Ovary (tissue), 3 donors: Measurements from ENCODE around the gene IFIT2.

Experiments
- POLR2A ChIP-seq: fragments of 450-650 bp; IDR thresholded peaks from one replicate; pipeline ENCODE4 v1.6.1; 2017; ENCODE audit warnings: antibody characterized with exemption, mild to moderate bottlenecking, moderate library complexity
- TF ChIP-seq, protein P1 (sequence below), 3 donors: fragments of 450-650 bp in 2 of 3; fragments of 200-600 bp in 1 of 3; IDR thresholded peaks; one replicate each; pipeline versions ENCODE4 v1.5.1 to v1.8.0; 2016 to 2022; ENCODE audit warnings: antibody characterized with exemption in 3 of 3, mild to moderate bottlenecking in 1 of 3
- donor health status: DM: no; HTN: no; CAD: no.

DNA sequence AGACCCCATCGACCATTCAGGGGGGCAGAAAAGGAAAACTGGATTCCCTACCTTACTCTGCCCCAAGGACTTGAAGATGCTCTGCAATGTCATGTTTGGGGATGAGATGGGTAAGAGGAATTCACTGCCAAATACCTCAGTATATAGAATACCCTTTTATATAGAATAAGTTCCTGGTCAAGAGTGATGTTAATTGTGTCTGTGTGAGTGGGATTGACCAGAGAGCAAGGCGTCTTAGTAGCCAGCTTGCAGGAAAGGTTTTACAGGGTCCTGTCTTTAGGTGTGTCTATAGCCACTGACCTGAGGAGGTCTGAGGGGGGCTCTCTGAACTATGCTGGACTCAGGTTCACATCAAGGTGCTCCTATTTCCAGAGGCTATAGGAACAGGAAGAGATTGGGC, 27.3 kb downstream of the IFIT2 start:
- TF ChIP-seq, protein P1, sequence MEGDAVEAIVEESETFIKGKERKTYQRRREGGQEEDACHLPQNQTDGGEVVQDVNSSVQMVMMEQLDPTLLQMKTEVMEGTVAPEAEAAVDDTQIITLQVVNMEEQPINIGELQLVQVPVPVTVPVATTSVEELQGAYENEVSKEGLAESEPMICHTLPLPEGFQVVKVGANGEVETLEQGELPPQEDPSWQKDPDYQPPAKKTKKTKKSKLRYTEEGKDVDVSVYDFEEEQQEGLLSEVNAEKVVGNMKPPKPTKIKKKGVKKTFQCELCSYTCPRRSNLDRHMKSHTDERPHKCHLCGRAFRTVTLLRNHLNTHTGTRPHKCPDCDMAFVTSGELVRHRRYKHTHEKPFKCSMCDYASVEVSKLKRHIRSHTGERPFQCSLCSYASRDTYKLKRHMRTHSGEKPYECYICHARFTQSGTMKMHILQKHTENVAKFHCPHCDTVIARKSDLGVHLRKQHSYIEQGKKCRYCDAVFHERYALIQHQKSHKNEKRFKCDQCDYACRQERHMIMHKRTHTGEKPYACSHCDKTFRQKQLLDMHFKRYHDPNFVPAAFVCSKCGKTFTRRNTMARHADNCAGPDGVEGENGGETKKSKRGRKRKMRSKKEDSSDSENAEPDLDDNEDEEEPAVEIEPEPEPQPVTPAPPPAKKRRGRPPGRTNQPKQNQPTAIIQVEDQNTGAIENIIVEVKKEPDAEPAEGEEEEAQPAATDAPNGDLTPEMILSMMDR (IDR thresholded peaks at IDR 0.05): no peak
- TF ChIP-seq POLR2A: no peak
